Endothelial cell of umbilical vein (primary cell): ENCODE results near the gene B3GNT9. TPM values are rescaled to one million over a fixed set of nuclear protein-coding genes. Genes with fewer than 3 reads are reported as not detected.

Source experiments
- BruUV-seq: library from RNA; stranded (reverse); fragments of 400-500 nt; replicated peaks from 2 replicates; lab custom pipeline; 2021; lab: Mats Ljungman, UMichigan
- CTCF ChIA-PET: fragments of 300-600, 350-600 bp; sonication (Branson Sonifier 250); formaldehyde crosslinking; loops from one replicate; lab custom pipeline; 2021; ENCODE audit warnings: antibody characterized with exemption, inconsistent platforms; lab: Charles Lee
- POLR2A ChIA-PET: fragments of 300-600, 350-600 bp; sonication (Branson Sonifier 250); formaldehyde crosslinking; loops from one replicate; lab custom pipeline; 2021; ENCODE audit warnings: antibody characterized with exemption, inconsistent platforms; lab: Charles Lee
- DNase-seq: peaks from one replicate; pipeline ENCODE4 v3.0.0-alpha.2; 2011; ENCODE audit warnings: low read depth, low spot score
- FAIRE-seq: peaks from 2 replicates; lab custom pipeline; 2011; peaks lifted over from hg19 to GRCh38; lab: Jason Lieb, UNC
- H2AFZ ChIP-seq: 2 replicates; pipeline ENCODE4 v1.6.0; 2012; ENCODE audit warnings: low read depth, low read length, control low read depth, inconsistent platforms
- H3K27ac ChIP-seq: 2 replicates; pipeline ENCODE4 v1.5.1; 2011; ENCODE audit warnings: low read depth, mild to moderate bottlenecking, control low read depth, low read length, moderate library complexity; ENCODE audit not compliant: insufficient read depth
- H3K27me3 ChIP-seq, 2 experiments: 2 replicates each; pipeline versions ENCODE4 v1.6.0 to v1.6.1; 2011; ENCODE audit warnings: low read length in 2 of 2, mixed read lengths in 1 of 2; ENCODE audit not compliant: control insufficient read depth in 2 of 2, insufficient read depth in 2 of 2
- H3K36me3 ChIP-seq, 2 experiments: 2 replicates in 1 of 2; 3 replicates in 1 of 2; pipeline ENCODE4 v1.5.1; 2011; ENCODE audit warnings: low read length in 2 of 2, mild to moderate bottlenecking in 1 of 2, moderate library complexity in 1 of 2; ENCODE audit not compliant: control insufficient read depth in 2 of 2, insufficient read depth in 2 of 2; ENCODE audit errors: extremely low read depth in 1 of 2
- H3K4me1 ChIP-seq: 3 replicates; pipeline ENCODE4 v1.5.1; 2011; ENCODE audit warnings: mild to moderate bottlenecking, low read length; ENCODE audit not compliant: control insufficient read depth, insufficient read depth; ENCODE audit errors: extremely low read depth
- H3K4me2 ChIP-seq: 2 replicates; pipeline ENCODE4 v1.6.1; 2011; ENCODE audit warnings: low read length, control low read depth, mixed read lengths; ENCODE audit not compliant: insufficient read depth
- H3K4me3 ChIP-seq, 3 experiments: fragments of 200-600 bp in 1 of 3; sonication (generic), shearing (Covaris generic) in 1 of 3; replicated peaks in 1 of 3; 2 replicates each; pipeline ENCODE4 v1.5.1; 2011 to 2016; ENCODE audit warnings: control low read depth in 3 of 3, low read length in 3 of 3, mild to moderate bottlenecking in 2 of 3, inconsistent platforms in 1 of 3, low read depth in 1 of 3, moderate library complexity in 1 of 3; ENCODE audit not compliant: insufficient read depth in 1 of 3
- H3K79me2 ChIP-seq: 2 replicates; pipeline ENCODE4 v1.6.0; 2012; ENCODE audit warnings: low read length, inconsistent platforms; ENCODE audit not compliant: control insufficient read depth, insufficient read depth
- H3K9ac ChIP-seq: replicated peaks from 2 replicates; pipeline ENCODE3; 2011; ENCODE audit warnings: low read length, control low read depth; ENCODE audit not compliant: insufficient read depth; ENCODE audit errors: extremely low read depth
- H3K9me1 ChIP-seq: replicated peaks from 3 replicates; pipeline ENCODE4 v1.6.0; 2011; ENCODE audit warnings: mild to moderate bottlenecking, low read length; ENCODE audit not compliant: control insufficient read depth, insufficient read depth; ENCODE audit errors: extremely low read depth
- H3K9me3 ChIP-seq: replicated peaks from 2 replicates; pipeline ENCODE4 v1.5.1; 2012; ENCODE audit warnings: low read length, inconsistent platforms; ENCODE audit not compliant: control insufficient read depth, insufficient read depth
- H4K20me1 ChIP-seq: replicated peaks from 2 replicates; pipeline ENCODE3; 2011; ENCODE audit warnings: mild to moderate bottlenecking, low read length; ENCODE audit not compliant: control insufficient read depth, insufficient read depth; ENCODE audit errors: extremely low read depth
- CTCF ChIP-seq, 2 donors: IDR thresholded peaks; 1 replicate in 1 of 2; 2 replicates in 1 of 2; pipeline ENCODE4 v1.5.1; 2011; ENCODE audit warnings: low read length in 2 of 2, mild to moderate bottlenecking in 2 of 2, moderate library complexity in 2 of 2, control low read depth in 1 of 2, inconsistent platforms in 1 of 2, low read depth in 1 of 2; ENCODE audit not compliant: insufficient read depth in 1 of 2; ENCODE audit errors: extremely low read depth in 1 of 2
- EZH2 ChIP-seq: IDR thresholded peaks from 2 replicates; pipeline ENCODE4 v1.6.1; 2012; ENCODE audit warnings: borderline replicate concordance, low read depth, mild to moderate bottlenecking, moderate library complexity, low read length, inconsistent platforms; ENCODE audit not compliant: severe bottlenecking
- FOS ChIP-seq: IDR thresholded peaks from 2 replicates; pipeline ENCODE4 v1.6.1; 2011; ENCODE audit warnings: mild to moderate bottlenecking, low read length, moderate library complexity, borderline replicate concordance; ENCODE audit not compliant: insufficient read depth
- GATA2 ChIP-seq: IDR thresholded peaks from 2 replicates; pipeline ENCODE4 v1.7.0; 2011; ENCODE audit warnings: low read depth, mild to moderate bottlenecking, moderate library complexity, mixed read lengths, low read length; ENCODE audit not compliant: insufficient read length, insufficient read depth
- JUN ChIP-seq: IDR thresholded peaks from 2 replicates; pipeline ENCODE4 v1.6.1; 2011; ENCODE audit warnings: borderline replicate concordance, low read depth; ENCODE audit not compliant: insufficient read length, insufficient read depth
- MAX ChIP-seq: IDR thresholded peaks from 2 replicates; pipeline ENCODE4 v1.6.1; 2011; ENCODE audit not compliant: insufficient read depth, insufficient read length
- MYC ChIP-seq: IDR thresholded peaks from one replicate; pipeline ENCODE4 v1.6.1; 2011; ENCODE audit warnings: mild to moderate bottlenecking, low read depth, low read length
- POLR2A ChIP-seq: IDR thresholded peaks from 2 replicates; pipeline ENCODE4 v1.6.1; 2012; ENCODE audit warnings: low read depth, mild to moderate bottlenecking, control low read depth, low read length
- POLR2AphosphoS5 ChIP-seq: IDR thresholded peaks from 2 replicates; pipeline ENCODE4 v1.6.1; 2012; ENCODE audit warnings: low read depth, mild to moderate bottlenecking, control low read depth, low read length, moderate library complexity; ENCODE audit not compliant: insufficient read depth
- dilution Hi-C: fragments of 300-500 bp; cut with MboI; formaldehyde crosslinking; loops from one replicate; pipeline ENCODE4 v1.15.0; 2019; ENCODE audit warnings: low sequenced_read_pairs; ENCODE audit not compliant: extremely low pct_ligation_motif_present
- intact Hi-C: fragments of 100-400 bp; cut with micrococcal nuclease; formaldehyde crosslinking; loops from one replicate; pipeline ENCODE4 v1.10.0; 2022
- polyA plus RNA-seq, 4 experiments: library from polyadenylated mRNA; depleted of rRNA in 3 of 4; stranded (reverse) in 3 of 4; unstranded in 1 of 4; fragments of >200 nt; gene quantifications; 2 replicates each; pipeline versions ENCODE4 v1.2.1 to v1.2.3, GENCODE V29; 2011 to 2012; ENCODE audit warnings: missing spikeins in 1 of 4
- total RNA-seq: library from RNA; stranded (reverse); gene quantifications from 2 replicates; pipeline ENCODE4 v1.2.3, GENCODE V29; 2021

The B3GNT9 gene
- total and polyA plus RNA-seq, 2 donors (not counting 3 experiments of a cell fraction or from before 2014, with no cell fraction given), result 4.0 to 6.4 TPM

- dilution Hi-C loops, result no loop called here
- intact Hi-C loops, result no loop called here
- no peaks in the 10 kb centered on the region for H3K9me3 ChIP-seq
- peaks cover 2 to 5% of the 10 kb centered on the region in 2 experiments for H3K36me3 ChIP-seq
- BruUV-seq, result no TSS peak
- POLR2A ChIA-PET, result no interaction called here
- FAIRE-seq (no peak), DNase-seq (no peak)
- H3K79me2 ChIP-seq, result peaks cover 3% of the 10 kb centered on the region
- H2AFZ ChIP-seq, result no peak overlapping the region
- H3K4me2 ChIP-seq, result no peak overlapping the region
- H3K9me1 ChIP-seq, result no peaks in the 10 kb centered on the region
- TF ChIP-seq MAX (no peak), MYC (no peak), CTCF (IDR thresholded peaks at IDR 0.05; ENCODE audit: extremely low read depth in 1 of 2, insufficient read depth in 1 of 2, low read depth in 1 of 2, low read length in 2 of 2) (no peak), POLR2AphosphoS5 (no peak), GATA2 (no peak), JUN (no peak), FOS (no peak), POLR2A (no peak), EZH2 (no peak)
- no peaks in the 10 kb centered on the region for H3K27me3 ChIP-seq
- no peaks in the 10 kb centered on the region for H4K20me1 ChIP-seq
- H3K4me3 ChIP-seq, result no peak overlapping the region
- CTCF ChIA-PET, result interaction anchor here (1.3 to 9.0 kb wide), 4 partner anchors 11 to 86 kb away, joined by 4 to 86 read pairs (median 36); no protein-coding TSS in a partner anchor
- no peak overlapping the region for H3K27ac ChIP-seq
- peaks cover 6% of the 10 kb centered on the region for H3K4me1 ChIP-seq
- no peak overlapping the region for H3K9ac ChIP-seq
Measured at GRCh38 chr16:67105246-67105645, 45.6 kb downstream of the B3GNT9 start.
